ES-I3 (cell line): ENCODE measurements around the gene MORF4L1.
"Not testable (repeated sequence)": the region's sequence is repeated elsewhere in the genome, so short reads cannot be mapped to it uniquely, and the experiment has no call there.

ENCODE experiments used
- H3K36me3 ChIP-seq: 2 replicates; pipeline ENCODE4 v1.6.1; 2013; ENCODE audit warnings: mild to moderate bottlenecking, low read length, control low read depth, moderate library complexity; ENCODE audit not compliant: insufficient read depth
- H3K4me1 ChIP-seq: 2 replicates; pipeline ENCODE4 v1.6.1; 2013; ENCODE audit warnings: mild to moderate bottlenecking, control low read depth, low read length; ENCODE audit not compliant: insufficient read depth
- H3K9ac ChIP-seq: 2 replicates; pipeline ENCODE4 v1.6.1; 2013; ENCODE audit warnings: low read depth, mild to moderate bottlenecking, low read length, moderate library complexity
- H3K9me3 ChIP-seq: 2 replicates; pipeline ENCODE4 v1.6.1; 2013; ENCODE audit warnings: mild to moderate bottlenecking, low read length, moderate library complexity; ENCODE audit not compliant: control insufficient read depth, insufficient read depth

Gene MORF4L1

DNA sequence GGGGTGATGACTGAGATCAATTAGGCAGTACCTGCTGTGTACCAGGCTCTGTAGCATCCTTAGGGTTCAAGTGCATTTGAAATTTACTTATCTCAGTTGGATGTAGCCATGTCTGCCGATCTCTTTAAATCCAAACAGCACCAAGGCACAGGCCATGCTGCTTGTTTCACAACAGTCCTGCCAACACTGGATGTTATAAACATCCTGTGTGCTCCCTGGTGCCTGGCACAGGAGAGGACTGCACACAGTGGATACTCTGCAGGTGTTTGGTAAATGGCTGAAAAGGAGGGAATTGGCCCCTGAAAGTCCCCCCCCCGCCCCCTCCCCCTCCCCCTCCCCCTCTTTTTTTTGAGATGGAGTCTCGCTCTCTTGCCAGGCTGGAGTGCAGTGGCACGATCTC lies 45.2 kb downstream of the MORF4L1 start:
- H3K36me3 ChIP-seq: peaks cover 7% of the 10 kb centered on the region
- no peaks in the 10 kb centered on the region for H3K9me3 ChIP-seq
- H3K4me1 ChIP-seq: no peaks in the 10 kb centered on the region
- no peak overlapping the region for H3K9ac ChIP-seq

DNA sequence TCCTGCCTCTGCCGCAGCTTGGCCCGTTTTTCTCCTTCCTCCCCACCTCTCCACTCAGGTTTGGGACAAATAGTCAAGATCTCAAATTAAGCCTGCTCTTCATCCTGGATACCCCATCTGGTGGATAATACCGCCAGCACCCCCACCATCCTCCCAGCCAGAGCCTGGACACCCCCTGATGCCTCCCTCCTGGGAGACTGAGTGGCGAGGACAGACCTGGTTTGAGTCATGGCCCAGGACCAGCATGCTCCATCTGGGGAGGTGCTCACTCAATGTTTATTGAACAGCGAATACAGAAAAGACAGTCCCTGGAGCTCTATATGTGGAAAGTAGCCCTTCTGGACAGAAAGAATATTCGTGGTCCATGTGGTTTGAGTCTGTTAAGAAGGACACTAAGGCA lies 48.8 kb downstream of the MORF4L1 start:
- Histone ChIP-seq H3K36me3 (peaks cover 12% of the 10 kb centered on the region), H3K9me3 (no peaks in the 10 kb centered on the region), H3K4me1 (no peaks in the 10 kb centered on the region), H3K9ac (no peak overlapping the region)

DNA sequence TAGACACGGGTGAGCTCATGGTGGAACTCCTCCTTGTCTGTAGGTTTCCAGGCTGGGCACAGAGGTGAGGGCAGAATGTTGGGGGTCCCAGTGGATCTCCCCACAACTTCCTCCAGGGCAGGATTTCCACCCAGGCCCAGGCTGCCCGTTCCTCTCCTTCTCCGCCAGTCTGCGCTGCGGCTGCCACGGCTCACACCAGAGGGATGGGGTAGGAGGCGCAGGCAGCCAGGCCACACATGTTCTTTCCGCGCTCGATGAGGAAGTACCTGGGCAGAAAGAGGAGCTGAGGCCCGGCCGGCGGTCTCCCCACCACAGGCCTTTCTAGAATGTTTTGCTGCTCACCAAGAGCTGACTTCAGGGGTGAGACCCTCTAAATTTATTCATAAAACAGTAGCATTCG lies 49.2 kb downstream of the MORF4L1 start:
- Histone ChIP-seq H3K4me1 (no peaks in the 10 kb centered on the region), H3K36me3 (peaks cover 12% of the 10 kb centered on the region), H3K9me3 (no peaks in the 10 kb centered on the region), H3K9ac (no peak overlapping the region)

GRCh38 chr15:78922527-78922926 lies 49.8 kb downstream of the MORF4L1 start:
- H3K4me1 ChIP-seq: no peaks in the 10 kb centered on the region
- H3K36me3 ChIP-seq: peaks cover 12% of the 10 kb centered on the region
- H3K9me3 ChIP-seq: no peaks in the 10 kb centered on the region
- H3K9ac ChIP-seq: no peak overlapping the region

GRCh38 chr15:78923015-78923414 lies 50.3 kb downstream of the MORF4L1 start:
- no peaks in the 10 kb centered on the region for H3K9me3 ChIP-seq
- no peak overlapping the region for H3K9ac ChIP-seq
- no peaks in the 10 kb centered on the region for H3K4me1 ChIP-seq
- H3K36me3 ChIP-seq: peaks cover 12% of the 10 kb centered on the region

GRCh38 chr15:78923480-78924360 lies 51.0 kb downstream of the MORF4L1 start:
- Histone ChIP-seq H3K9ac (no peak overlapping the region), H3K36me3 (peaks cover 12% of the 10 kb centered on the region), H3K4me1 (no peaks in the 10 kb centered on the region), H3K9me3 (no peaks in the 10 kb centered on the region)

DNA sequence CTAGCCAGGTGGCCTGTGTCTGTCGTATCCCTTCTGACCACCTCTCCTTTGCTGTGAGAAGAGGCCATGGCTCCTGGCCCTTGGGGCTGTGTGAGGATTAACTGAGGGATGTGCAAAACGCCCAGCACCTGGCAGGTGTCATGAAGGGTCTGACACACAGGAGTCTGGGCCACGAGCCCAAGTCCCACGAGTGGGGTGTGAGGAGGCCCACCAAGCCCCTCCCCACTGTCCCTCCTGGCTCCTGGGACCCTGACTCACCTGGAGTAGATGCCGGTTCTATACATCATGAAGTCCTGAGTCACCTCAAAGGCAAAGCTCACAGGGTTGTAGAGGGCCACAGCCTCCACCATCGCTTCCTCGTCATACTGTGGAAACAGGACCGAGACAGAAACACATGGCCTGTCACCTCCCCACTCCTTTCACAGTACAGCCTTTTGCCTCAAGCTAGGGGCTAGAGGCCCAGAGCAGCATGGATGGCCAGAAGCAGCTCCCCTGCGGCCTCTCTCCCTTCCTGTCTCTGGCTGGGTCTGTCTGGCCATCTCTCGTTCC lies 52.5 kb downstream of the MORF4L1 start:
- peaks cover 12% of the 10 kb centered on the region for H3K36me3 ChIP-seq
- H3K4me1 ChIP-seq: no peaks in the 10 kb centered on the region
- no peak overlapping the region for H3K9ac ChIP-seq
- no peaks in the 10 kb centered on the region for H3K9me3 ChIP-seq

GRCh38 chr15:78925956-78926743 lies 53.5 kb downstream of the MORF4L1 start:
- H3K4me1 ChIP-seq: no peaks in the 10 kb centered on the region
- no peak overlapping the region for H3K9ac ChIP-seq
- peaks cover 12% of the 10 kb centered on the region for H3K36me3 ChIP-seq
- H3K9me3 ChIP-seq: no peaks in the 10 kb centered on the region

GRCh38 chr15:78927077-78927790 lies 54.5 kb downstream of the MORF4L1 start:
- no peaks in the 10 kb centered on the region for H3K9me3 ChIP-seq
- H3K9ac ChIP-seq: no peak overlapping the region
- peaks cover 7% of the 10 kb centered on the region for H3K36me3 ChIP-seq
- H3K4me1 ChIP-seq: no peaks in the 10 kb centered on the region

GRCh38 chr15:78928176-78928575 lies 55.5 kb downstream of the MORF4L1 start:
- H3K9ac ChIP-seq, H3K36me3 ChIP-seq, H3K9me3 ChIP-seq, H3K4me1 ChIP-seq: not testable (repeated sequence)

- H3K9ac ChIP-seq: no peak overlapping the region
- no peaks in the 10 kb centered on the region for H3K9me3 ChIP-seq
- H3K4me1 ChIP-seq: no peaks in the 10 kb centered on the region
- H3K36me3 ChIP-seq: no peaks in the 10 kb centered on the region; the same call in none of the 2 replicates
These were observed 56.0 kb downstream of the MORF4L1 start for GRCh38 chr15:78928616-78929093.

DNA sequence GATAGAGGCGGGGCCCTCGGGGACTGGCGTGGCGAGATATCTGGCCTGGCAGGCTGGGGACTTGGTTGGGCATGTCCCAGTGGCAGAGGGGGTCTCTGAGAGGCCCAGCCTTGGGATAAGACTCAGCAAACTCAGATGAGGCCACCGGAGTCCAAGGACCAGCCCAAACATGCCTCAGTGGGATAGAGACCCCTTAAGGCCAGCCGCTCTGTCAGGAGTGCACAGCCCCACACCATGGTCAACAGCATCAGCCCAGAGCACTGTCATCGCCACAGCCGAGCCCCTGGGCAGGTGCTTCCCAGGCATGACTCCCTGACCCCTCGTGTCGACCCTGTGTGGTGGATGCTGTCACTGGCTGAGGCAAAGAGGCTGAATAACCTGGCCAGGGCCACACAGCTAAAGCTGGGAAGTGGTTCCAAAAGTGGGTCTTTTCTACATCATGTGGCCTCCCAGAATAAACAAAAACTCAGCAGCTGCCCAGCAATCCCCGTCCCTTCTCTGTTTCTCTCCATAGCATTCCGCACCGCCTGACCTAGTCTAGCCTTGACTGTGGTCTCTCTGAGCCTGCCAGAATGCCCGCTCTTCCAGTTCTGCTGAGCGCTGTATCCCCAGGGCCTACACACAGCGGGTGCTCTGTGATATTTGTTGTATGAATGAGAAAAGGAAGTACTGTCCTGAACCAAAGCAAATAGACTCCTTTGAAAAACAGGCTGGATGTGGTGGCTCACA lies 57.0 kb downstream of the MORF4L1 start:
- no peaks in the 10 kb centered on the region for H3K4me1 ChIP-seq
- H3K9ac ChIP-seq: no peak overlapping the region
- no peaks in the 10 kb centered on the region; the same call in 1 of the 2 replicates for H3K36me3 ChIP-seq
- no peaks in the 10 kb centered on the region for H3K9me3 ChIP-seq

DNA sequence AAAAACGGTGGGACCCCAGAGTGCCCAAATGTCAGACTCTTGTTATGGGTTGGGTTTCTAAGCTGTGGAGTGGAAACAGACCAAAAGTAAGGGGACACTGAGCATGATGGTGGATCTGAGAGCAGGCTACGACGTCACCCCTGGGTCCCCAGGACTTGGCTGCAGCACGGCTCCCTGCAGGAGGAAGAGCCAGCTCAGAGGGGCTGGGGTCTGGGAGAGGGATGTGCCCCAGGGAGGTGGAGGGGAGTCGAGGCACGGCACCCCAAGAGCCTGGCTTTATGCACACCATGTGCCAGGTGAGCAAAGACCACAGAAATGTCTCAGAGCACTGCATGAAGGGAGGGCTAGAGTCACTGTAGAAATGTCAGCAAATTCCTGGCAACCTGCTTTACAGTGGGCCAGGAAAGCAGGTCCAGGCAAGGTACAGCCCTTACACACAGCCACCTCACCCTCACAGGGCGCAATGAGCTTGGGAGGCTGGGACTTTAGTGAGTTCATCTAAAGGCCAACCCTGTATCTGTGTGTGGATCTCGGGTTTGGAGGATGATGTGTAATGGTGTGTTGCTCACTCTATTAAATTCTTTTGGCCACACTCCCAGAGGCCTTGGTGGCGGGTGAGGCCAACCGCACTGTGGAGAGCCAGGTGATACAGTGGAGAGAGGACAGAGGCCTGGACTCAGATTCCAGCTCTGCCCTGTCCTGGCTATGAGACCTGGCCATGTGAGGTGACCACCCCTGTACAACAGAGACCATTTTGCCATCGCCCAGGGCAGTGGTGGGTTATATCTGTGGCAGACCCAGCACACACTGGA lies 58.1 kb downstream of the MORF4L1 start:
- no peak overlapping the region for H3K9ac ChIP-seq
- no peaks in the 10 kb centered on the region for H3K36me3 ChIP-seq
- H3K4me1 ChIP-seq: no peaks in the 10 kb centered on the region
- H3K9me3 ChIP-seq: no peaks in the 10 kb centered on the region
